SU-DHL-6 (cell line): Measurements from ENCODE around the gene SDC4.

ENCODE experiments used
- EZH2phosphoT487 ChIP-seq: fragments of 200-600 bp; sonication (generic), shearing (Covaris generic); conservative IDR thresholded peaks from 2 replicates; pipeline ENCODE4 v1.6.1; 2018; ENCODE audit warnings: mild to moderate bottlenecking, antibody characterized with exemption, low read length, moderate library complexity, mixed read lengths
- TF ChIP-seq, protein P1 (sequence below): fragments of 200-600 bp; sonication (generic); IDR thresholded peaks from one replicate; pipeline ENCODE4 v1.5.1; 2017; ENCODE audit warnings: antibody characterized with exemption, mild to moderate bottlenecking, low read length, moderate library complexity; ENCODE audit not compliant: insufficient read depth, poor library complexity, severe bottlenecking

DNA sequence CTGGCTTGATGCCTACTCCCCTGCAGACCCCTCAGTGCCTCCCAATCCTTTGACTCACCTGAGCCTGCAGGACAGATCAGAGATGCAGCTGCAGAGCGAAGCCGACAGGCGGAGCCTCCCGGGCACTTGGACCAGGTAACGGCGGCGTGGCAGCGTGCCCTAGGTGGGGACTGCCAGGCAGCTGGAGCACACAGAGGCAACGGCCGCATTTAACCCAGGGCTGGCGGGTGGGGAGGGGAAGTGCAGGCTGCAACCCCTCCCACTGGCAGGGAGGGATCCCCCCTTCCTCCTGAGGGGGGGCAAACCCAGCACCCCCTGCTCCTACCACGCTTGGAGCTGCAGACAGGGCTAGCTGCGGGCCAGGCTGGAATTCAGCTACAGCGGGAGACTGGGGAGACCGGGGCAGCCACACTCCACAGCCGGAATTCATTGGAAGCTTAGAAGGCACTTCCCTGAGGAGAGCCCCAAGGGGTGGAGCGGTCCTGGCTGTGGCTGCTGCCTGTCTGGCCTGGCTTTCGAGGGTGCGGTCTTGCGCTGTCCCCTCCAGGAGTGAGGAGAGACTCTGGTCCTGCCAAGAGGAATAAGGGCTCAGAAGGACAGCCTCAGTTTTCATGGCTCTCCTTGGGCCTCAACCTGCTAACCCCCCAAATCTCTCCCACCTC is 40.0 kb downstream of the SDC4 start, which contains the start of gene MATN4:
- TF ChIP-seq, protein P1, sequence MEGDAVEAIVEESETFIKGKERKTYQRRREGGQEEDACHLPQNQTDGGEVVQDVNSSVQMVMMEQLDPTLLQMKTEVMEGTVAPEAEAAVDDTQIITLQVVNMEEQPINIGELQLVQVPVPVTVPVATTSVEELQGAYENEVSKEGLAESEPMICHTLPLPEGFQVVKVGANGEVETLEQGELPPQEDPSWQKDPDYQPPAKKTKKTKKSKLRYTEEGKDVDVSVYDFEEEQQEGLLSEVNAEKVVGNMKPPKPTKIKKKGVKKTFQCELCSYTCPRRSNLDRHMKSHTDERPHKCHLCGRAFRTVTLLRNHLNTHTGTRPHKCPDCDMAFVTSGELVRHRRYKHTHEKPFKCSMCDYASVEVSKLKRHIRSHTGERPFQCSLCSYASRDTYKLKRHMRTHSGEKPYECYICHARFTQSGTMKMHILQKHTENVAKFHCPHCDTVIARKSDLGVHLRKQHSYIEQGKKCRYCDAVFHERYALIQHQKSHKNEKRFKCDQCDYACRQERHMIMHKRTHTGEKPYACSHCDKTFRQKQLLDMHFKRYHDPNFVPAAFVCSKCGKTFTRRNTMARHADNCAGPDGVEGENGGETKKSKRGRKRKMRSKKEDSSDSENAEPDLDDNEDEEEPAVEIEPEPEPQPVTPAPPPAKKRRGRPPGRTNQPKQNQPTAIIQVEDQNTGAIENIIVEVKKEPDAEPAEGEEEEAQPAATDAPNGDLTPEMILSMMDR = no peak
- no peak for TF ChIP-seq EZH2phosphoT487
